Measurements from ENCODE around the gene DOCK8.

DOCK8 gene

GRCh38 chr9:286071-286740 is 71.5 kb downstream of the DOCK8 start:
- TF ChIP-seq CTCF (IDR thresholded peaks at IDR 0.05; ENCODE audit: low read length) (no peak), EZH2 (optimal IDR thresholded peaks at IDR 0.05; ENCODE audit: low read depth, low read length) (no peak), EZH2phosphoT487 (IDR thresholded peaks at IDR 0.05; ENCODE audit: low read length) (no peak)
- Histone ChIP-seq H2AFZ (ENCODE audit: low read length) (no peak overlapping the region), H3K27ac (ENCODE audit: low read length) (no peak overlapping the region), H3K4me2 (ENCODE audit: low read depth, low read length) (no peak overlapping the region), H3K9ac (ENCODE audit: low read length) (no peak overlapping the region), H3K4me1 (ENCODE audit: low read length) (no peaks in the 10 kb centered on the region), H3K36me3 (replicated peaks; ENCODE audit: insufficient read depth, low read length) (no peaks in the 10 kb centered on the region; the same call in 1 of the 2 replicates), H3K27me3 (replicated peaks; ENCODE audit: insufficient read depth, low read length) (no peaks in the 10 kb centered on the region), H3K79me2 (ENCODE audit: low read length) (peaks cover 29% of the 10 kb centered on the region), H3F3A (ENCODE audit: insufficient read depth, low read length) (no peaks in the 10 kb centered on the region), H3K9me2 (replicated peaks; ENCODE audit: insufficient read depth, low read length) (no peaks in the 10 kb centered on the region), H3K9me3 (replicated peaks; ENCODE audit: insufficient read depth, low read length) (no peaks in the 10 kb centered on the region), H4K20me1 (ENCODE audit: insufficient read depth, low read length) (no peaks in the 10 kb centered on the region), H3K4me3 (ENCODE audit: low read length) (no peak overlapping the region)
- no peak for DNase-seq

- Histone ChIP-seq H3K9me3 (replicated peaks; ENCODE audit: insufficient read depth, low read length) (no peaks in the 10 kb centered on the region), H3K27ac (ENCODE audit: low read length) (no peak overlapping the region), H3K4me3 (ENCODE audit: low read length) (no peak overlapping the region), H3K9ac (ENCODE audit: low read length) (no peak overlapping the region), H3K79me2 (ENCODE audit: low read length) (peaks cover 2% of the 10 kb centered on the region), H3K4me1 (ENCODE audit: low read length) (no peaks in the 10 kb centered on the region), H3K27me3 (replicated peaks; ENCODE audit: insufficient read depth, low read length) (no peaks in the 10 kb centered on the region), H3K36me3 (replicated peaks; ENCODE audit: insufficient read depth, low read length) (no peaks in the 10 kb centered on the region; the same call in 1 of the 2 replicates), H3K4me2 (ENCODE audit: low read depth, low read length) (no peak overlapping the region), H3F3A (ENCODE audit: insufficient read depth, low read length) (no peaks in the 10 kb centered on the region), H4K20me1 (ENCODE audit: insufficient read depth, low read length) (no peaks in the 10 kb centered on the region), H2AFZ (ENCODE audit: low read length) (no peak overlapping the region), H3K9me2 (replicated peaks; ENCODE audit: insufficient read depth, low read length) (no peaks in the 10 kb centered on the region)
- no peak for TF ChIP-seq EZH2 (optimal IDR thresholded peaks at IDR 0.05; ENCODE audit: low read depth, low read length)
- no peak for DNase-seq
Measured at GRCh38 chr9:289121-289520, 74.5 kb downstream of the DOCK8 start.

DNA sequence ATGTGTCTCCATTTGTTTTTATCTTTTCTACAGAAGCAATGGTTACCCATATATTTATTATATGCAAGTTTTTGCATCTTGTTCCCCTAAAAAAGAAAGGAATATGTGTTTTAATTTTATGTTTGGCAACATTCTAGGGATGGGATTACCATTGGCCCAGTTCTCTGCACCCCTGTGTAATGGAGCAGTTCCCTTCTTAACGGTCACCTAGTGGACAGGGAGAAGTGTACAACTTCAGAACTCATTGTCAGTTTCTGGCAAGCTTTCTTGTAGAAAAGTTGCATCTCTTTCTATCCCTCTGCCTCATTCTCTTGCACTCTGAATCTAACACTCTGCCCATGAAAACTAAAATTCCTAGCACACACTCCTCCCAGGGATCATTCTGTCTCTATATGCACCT is 78.2 kb downstream of the DOCK8 start:
- Histone ChIP-seq H3K9me2 (replicated peaks; ENCODE audit: insufficient read depth, low read length) (no peaks in the 10 kb centered on the region), H3K4me3 (ENCODE audit: low read length) (no peak overlapping the region), H3K4me2 (ENCODE audit: low read depth, low read length) (no peak overlapping the region), H4K20me1 (ENCODE audit: insufficient read depth, low read length) (no peaks in the 10 kb centered on the region), H3K9ac (ENCODE audit: low read length) (no peak overlapping the region), H3K4me1 (ENCODE audit: low read length) (peaks cover 7% of the 10 kb centered on the region; the same call in 1 of the 2 replicates), H3K79me2 (ENCODE audit: low read length) (no peaks in the 10 kb centered on the region), H3K27me3 (replicated peaks; ENCODE audit: insufficient read depth, low read length) (no peaks in the 10 kb centered on the region), H3K27ac (ENCODE audit: low read length) (no peak overlapping the region), H3K36me3 (replicated peaks; ENCODE audit: insufficient read depth, low read length) (no peaks in the 10 kb centered on the region; the same call in 1 of the 2 replicates), H2AFZ (ENCODE audit: low read length) (no peak overlapping the region), H3F3A (ENCODE audit: insufficient read depth, low read length) (peaks cover 3% of the 10 kb centered on the region; the same call in 1 of the 2 replicates), H3K9me3 (replicated peaks; ENCODE audit: insufficient read depth, low read length) (no peaks in the 10 kb centered on the region)
- TF ChIP-seq EZH2 (optimal IDR thresholded peaks at IDR 0.05; ENCODE audit: low read depth, low read length) = no peak
- no peak for TF ChIP-seq EZH2phosphoT487 (IDR thresholded peaks at IDR 0.05; ENCODE audit: low read length)
- no peak for TF ChIP-seq CTCF (IDR thresholded peaks at IDR 0.05; ENCODE audit: low read length)
- DNase-seq = no peak

DNA sequence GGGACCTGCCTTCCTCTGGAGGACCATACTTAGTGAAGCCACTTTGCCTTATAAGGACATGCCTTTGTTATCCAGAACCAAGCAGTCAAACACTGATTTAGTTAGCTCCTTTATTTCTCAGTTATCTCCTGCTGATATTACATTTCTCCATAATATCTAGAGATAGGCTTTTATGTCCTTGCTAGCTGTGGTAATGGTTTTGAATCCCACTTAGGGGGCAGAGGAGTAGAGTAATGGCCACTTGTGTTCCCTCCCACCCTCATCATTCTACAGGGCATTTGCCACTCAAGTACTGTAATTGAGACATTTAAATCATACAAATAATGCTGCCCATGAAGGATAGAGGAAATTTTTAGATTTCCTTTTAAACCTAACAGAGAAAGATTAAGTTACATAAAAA is 80.9 kb downstream of the DOCK8 start:
- H3K9me3 ChIP-seq (replicated peaks; ENCODE audit: insufficient read depth, low read length) = no peaks in the 10 kb centered on the region
- H3F3A ChIP-seq (ENCODE audit: insufficient read depth, low read length) = peaks cover 3% of the 10 kb centered on the region; the same call in 1 of the 2 replicates
- no peaks in the 10 kb centered on the region for H4K20me1 ChIP-seq (ENCODE audit: insufficient read depth, low read length)
- H2AFZ ChIP-seq (ENCODE audit: low read length) = no peak overlapping the region
- TF ChIP-seq EZH2phosphoT487 (IDR thresholded peaks at IDR 0.05; ENCODE audit: low read length) = no peak
- TF ChIP-seq EZH2 (optimal IDR thresholded peaks at IDR 0.05; ENCODE audit: low read depth, low read length) = no peak
- TF ChIP-seq CTCF (IDR thresholded peaks at IDR 0.05; ENCODE audit: low read length) = no peak
- H3K27me3 ChIP-seq (replicated peaks; ENCODE audit: insufficient read depth, low read length) = no peaks in the 10 kb centered on the region
- H3K9ac ChIP-seq (ENCODE audit: low read length) = no peak overlapping the region
- no peak overlapping the region for H3K4me2 ChIP-seq (ENCODE audit: low read depth, low read length)
- H3K36me3 ChIP-seq (replicated peaks; ENCODE audit: insufficient read depth, low read length) = no peaks in the 10 kb centered on the region; the same call in 1 of the 2 replicates
- DNase-seq = no peak
- H3K27ac ChIP-seq (ENCODE audit: low read length) = no peak overlapping the region
- no peak overlapping the region for H3K4me3 ChIP-seq (ENCODE audit: low read length)
- no peaks in the 10 kb centered on the region for H3K79me2 ChIP-seq (ENCODE audit: low read length)
- peaks cover 7% of the 10 kb centered on the region; the same call in 1 of the 2 replicates for H3K4me1 ChIP-seq (ENCODE audit: low read length)
- H3K9me2 ChIP-seq (replicated peaks; ENCODE audit: insufficient read depth, low read length) = no peaks in the 10 kb centered on the region
